ENCODE results near the gene AMBRA1.

Gene AMBRA1

DNA sequence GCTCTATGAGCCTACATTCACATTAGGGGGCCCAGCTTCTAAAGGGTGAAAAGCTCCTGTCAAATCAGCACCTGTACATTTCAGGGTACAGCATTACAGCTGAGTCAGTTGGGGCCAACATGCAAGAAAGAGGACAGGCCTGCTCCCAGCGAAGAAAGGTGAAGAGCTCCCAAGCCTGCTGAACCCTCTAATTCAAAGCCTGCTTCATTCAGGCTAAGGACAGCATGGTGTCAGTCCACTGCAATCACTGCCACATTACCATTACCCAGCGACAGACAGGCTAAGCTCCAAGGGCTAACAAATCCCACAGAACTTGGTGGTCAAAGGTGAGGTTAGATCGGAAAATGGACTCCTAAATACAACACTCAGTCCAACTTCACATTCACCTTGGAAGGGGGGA is 136.8 kb downstream of the AMBRA1 start:
- intact Hi-C loops (cut with DNase I), result no loop called here
- DNase-seq, result no peak

DNA sequence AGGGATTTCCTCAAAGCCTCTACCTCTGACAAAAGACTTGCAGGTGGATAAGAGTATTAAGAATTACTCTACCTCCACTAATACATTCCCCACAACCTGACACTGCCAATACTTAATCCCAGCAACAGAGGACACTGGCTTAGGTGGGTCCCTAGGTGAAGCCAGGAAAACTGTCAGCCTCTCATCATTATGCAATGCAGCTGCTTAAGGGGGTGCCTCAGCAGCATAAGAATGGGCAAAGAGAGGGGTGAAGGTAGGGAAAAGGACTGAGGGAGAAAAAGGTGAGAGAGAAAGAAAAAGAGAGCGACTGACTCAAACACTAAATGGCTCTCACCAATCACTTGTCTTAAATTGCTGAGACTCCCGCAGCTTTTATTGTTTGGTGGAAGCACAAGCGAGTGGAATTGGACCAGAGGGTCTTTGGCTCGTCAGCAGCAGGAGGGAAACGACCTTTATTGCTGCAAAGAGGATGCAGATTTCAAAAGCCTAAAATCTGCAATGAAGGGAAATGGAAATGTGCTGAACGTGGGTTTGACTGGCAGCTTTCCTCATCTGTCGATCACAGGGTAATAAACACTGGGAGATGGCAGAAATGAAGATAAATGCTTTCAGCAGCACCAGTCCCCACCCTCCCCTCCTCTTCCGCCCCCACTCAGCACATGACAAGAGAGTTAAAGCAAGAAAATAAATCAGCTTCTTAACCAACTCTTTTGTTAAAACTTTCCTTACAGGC is 137.4 kb downstream of the AMBRA1 start:
- intact Hi-C loops (cut with DNase I), result no loop called here
- no peak for DNase-seq

DNA sequence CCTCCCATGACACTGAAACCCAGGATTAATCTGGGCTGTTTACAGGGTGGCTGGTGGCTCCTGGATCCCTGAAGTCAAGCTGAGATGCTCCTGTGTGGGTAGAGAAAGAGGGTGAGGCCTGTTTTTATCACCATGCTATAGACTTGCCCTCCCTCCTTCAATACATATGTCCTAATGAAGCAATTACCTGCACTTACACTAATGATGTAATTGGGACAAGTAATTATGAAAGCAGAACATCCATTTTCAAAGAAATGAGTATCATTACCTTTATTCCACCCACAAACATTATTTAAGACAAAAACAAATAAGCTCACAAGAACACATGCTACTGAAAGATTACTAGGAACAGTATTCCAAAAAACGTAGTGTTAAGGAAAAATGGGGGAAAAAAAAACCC is 138.0 kb downstream of the AMBRA1 start:
- intact Hi-C loops (cut with DNase I), result no loop called here
- no peak for DNase-seq

GRCh38 chr11:46452918-46453517 is 140.8 kb downstream of the AMBRA1 start:
- intact Hi-C loops (cut with DNase I), result no loop called here
- DNase-seq, result no peak

GRCh38 chr11:46451759-46452158 is 142.1 kb downstream of the AMBRA1 start:
- intact Hi-C loops (cut with DNase I), result no loop called here
- no peak for DNase-seq

DNA sequence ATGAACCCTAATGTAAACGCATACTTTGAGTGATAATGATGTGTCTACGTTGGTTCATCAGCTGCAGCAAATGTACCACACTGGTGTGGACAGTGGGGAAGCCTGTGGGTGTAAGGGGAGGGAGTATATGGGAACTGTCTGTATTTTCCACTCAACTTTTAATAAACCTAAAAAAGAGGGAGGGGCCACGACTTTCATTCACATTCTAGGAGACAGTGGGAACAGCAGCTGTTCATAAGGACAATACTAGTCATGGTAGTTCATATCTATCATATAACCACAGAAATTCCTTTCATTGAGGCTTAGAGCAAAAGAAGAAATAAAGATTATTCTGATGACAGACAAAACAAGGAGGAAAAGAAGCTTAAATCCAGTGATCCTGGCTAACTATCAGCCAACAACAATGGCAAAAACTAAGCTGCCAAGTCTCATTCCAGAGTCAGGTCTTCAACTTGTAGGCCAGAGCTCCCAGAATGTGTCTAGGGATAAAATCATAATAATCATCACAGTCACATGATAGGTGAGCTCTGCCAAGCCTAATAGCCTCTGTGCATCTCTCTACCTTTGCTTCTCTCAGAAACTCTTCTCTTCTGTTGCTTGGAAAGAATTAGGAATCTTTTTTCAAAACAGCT is 142.9 kb downstream of the AMBRA1 start:
- intact Hi-C loops (cut with DNase I), result no loop called here
- DNase-seq, result no peak

- DNase-seq, result no peak
- intact Hi-C loops (cut with DNase I), result no loop called here
Observed at GRCh38 chr11:46447544-46447943, 146.3 kb downstream of the AMBRA1 start.

GRCh38 chr11:46445920-46446771 is 147.7 kb downstream of the AMBRA1 start:
- intact Hi-C loops (cut with DNase I), result no loop called here
- DNase-seq, result peak in 1 of 10 donors; percentile 70

DNA sequence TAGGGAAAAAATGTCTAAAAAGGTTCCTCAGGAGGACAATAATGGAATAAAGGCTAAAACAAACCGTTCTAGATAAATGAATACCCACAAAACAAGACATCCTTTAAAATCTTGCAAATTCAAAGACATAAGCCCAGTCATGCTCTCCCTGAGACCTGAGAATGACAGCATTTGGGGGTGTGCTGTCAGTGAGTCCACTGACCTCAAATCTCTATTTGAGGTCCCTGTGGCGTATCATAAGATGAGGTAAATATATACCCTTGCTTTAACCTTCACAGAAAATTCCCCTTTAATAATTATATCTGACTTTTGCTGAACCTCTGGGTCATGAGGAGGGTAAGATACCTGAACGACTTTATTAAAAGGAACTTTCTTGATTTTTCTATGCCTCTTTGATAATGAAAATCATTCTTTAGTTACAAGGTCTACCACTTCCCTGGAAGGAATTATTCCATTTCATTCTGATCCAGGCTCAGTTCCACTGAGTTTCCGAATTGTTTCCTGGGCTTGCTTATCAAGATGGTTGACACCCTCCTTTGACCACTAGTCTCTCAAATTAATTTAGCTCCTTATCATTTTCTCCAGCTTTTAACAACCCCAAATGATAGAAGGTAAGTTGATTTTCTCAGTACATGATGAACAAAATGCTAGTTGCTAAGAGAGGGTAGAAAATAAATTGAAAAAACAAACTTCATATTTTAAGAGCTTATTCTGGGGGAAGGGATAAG is 148.5 kb downstream of the AMBRA1 start:
- intact Hi-C loops (cut with DNase I), result no loop called here
- DNase-seq, result no peak

DNA sequence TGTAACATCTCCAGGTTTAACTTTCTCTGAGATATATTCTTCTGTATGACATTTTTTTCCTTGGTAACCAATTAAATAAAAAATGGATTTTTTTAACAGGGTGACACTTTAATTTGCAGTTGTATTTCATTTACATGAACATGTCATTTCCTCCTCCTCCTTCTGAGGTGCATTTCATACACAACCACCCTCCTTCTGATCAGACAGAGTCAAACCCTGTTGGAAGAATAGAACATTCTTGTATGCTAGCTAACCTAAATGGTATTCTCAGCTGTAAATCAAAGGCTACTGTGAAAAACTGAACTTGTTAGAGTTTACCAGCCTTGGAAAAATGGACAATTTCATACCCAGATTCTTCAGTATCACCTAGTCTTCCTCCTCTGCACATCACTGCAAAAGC is 149.5 kb downstream of the AMBRA1 start:
- DNase-seq, result no peak
- intact Hi-C loops (cut with DNase I), result no loop called here

DNA sequence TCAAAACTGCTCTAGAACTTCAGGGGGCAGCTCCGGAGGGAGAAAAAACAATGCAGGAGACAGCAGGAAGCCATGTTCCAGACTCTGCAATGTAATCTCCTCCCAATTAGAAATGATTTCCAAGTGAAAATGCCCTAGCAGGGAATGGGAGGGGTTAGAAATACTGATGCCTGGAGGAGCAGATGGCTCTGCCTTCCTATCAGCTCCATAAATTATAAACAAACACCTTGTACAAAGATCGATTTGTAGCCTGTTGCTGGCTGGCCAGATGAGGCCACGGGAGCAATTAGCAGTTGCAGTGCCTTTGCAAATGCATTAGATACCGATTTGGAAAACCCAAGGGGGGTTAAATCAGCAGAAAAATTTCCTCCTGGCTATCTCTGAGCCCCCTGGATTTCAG is 155.6 kb downstream of the AMBRA1 start:
- intact Hi-C loops (cut with DNase I), result no loop called here
- no peak for DNase-seq

- intact Hi-C loops (cut with DNase I), result no loop called here
Observed at GRCh38 chr11:46437122-46437689, 156.6 kb downstream of the AMBRA1 start.

DNA sequence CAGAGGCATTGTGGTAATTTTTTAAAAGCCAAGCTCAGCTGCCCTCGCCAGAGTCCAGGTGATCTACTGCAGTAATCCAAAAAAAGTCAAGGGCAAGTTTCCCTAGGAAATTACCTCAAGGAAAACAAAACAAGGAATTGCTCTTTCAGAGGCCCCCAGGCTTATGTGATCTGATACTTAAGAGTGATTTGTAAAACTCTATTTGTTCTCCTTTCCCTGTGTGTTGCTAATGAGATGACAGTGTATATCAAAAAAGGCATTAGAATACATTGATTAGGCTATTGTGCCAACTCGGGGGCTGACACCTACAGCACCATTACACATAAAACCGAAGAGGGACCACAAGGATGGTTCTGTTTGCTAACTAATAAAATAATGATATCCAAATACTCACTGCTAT is 157.7 kb downstream of the AMBRA1 start:
- no peak for DNase-seq
- intact Hi-C loops (cut with DNase I), result no loop called here

More at GRCh38 chr11:46437122-46437689, 156.6 kb downstream of the AMBRA1 start:
- no peak for DNase-seq

DNA sequence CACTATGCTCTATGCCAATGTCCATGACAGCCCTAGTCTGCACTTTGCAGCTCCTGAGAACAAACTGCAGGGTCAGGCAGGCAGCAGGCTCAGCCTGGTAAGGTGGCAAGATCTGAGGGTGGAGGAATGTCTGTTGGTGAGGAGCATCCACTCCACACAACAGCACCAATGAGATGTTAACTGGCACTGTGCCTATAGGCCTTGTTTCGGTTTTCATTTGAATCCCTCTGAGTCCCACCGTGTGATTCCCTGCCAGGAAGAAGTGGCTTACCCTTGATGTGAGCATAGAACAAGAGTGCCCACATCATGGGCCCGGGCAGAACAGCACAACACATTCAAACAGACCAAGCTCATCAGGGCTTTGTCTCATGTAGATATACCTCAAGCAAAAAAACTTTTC is 158.1 kb downstream of the AMBRA1 start:
- DNase-seq, result no peak
- intact Hi-C loops (cut with DNase I), result no loop called here

GRCh38 chr11:46431211-46431610 is 162.6 kb downstream of the AMBRA1 start:
- intact Hi-C loops (cut with DNase I), result no loop called here
- DNase-seq, result no peak

- intact Hi-C loops (cut with DNase I), result no loop called here
- no peak for DNase-seq
Observed at GRCh38 chr11:46429717-46430116, 164.1 kb downstream of the AMBRA1 start.

GRCh38 chr11:46427364-46427763 is 166.5 kb downstream of the AMBRA1 start:
- intact Hi-C loops (cut with DNase I), result no loop called here
- no peak for DNase-seq

- no peak for DNase-seq
- intact Hi-C loops (cut with DNase I), result no loop called here
Observed at GRCh38 chr11:46426233-46426991, 167.4 kb downstream of the AMBRA1 start.

DNA sequence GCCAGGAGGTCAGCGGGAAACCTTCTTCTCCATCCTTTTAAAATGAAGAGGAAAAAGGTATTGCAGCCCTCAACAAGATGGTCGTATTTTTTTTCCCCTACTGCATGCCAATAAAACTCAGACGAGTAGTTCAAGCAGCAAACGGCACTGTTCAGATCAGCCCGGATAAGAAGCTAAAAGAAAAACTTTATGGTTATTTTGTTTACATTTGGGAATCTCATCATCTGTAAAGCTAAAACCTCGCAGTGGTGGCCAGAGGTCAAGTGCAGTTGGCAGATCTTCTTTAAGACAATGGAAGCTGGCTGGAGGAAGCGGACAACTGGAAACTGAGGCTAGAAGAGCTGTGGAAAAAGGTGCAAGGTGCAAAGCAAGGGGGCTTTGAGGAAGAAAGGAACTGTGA is 171.2 kb downstream of the AMBRA1 start:
- no peak for DNase-seq
- intact Hi-C loops (cut with DNase I), result no loop called here
